HEK293 (cell line): ENCODE results near the gene KIZ.

Experiments
- CTCF ChIA-PET: fragments of 350-600 bp; formaldehyde crosslinking; extraction: SDS; loops from one replicate; lab custom pipeline; 2021; ENCODE audit warnings: antibody characterized with exemption; lab: Yijun Ruan, JAX
- POLR2A ChIA-PET: fragments of 300-600 bp; formaldehyde crosslinking; extraction: SDS; loops from one replicate; lab custom pipeline; 2020; ENCODE audit warnings: antibody characterized with exemption, inconsistent platforms; lab: Yijun Ruan, JAX
- H3K27ac ChIP-seq: fragments of 200-500 bp; sonication (Bioruptor generic); 2 replicates; pipeline ENCODE4 v1.5.1; 2014; ENCODE audit warnings: low read depth, low read length, control low read depth, inconsistent platforms; ENCODE audit errors: extremely low read depth
- H3K36me3 ChIP-seq, 2 experiments: fragments of 200-500 bp in 1 of 2; sonication (Bioruptor generic) in 1 of 2; 1 replicate in 1 of 2; 2 replicates in 1 of 2; pipeline ENCODE4 v1.5.1; 2014 to 2017; ENCODE audit warnings: inconsistent platforms in 2 of 2, low read length in 2 of 2; ENCODE audit not compliant: control insufficient read depth in 2 of 2, insufficient read depth in 1 of 2
- H3K4me1 ChIP-seq: fragments of 200-500 bp; sonication (Bioruptor generic); 2 replicates; pipeline ENCODE4 v1.5.1; 2014; ENCODE audit warnings: mild to moderate bottlenecking, low read length, inconsistent platforms; ENCODE audit not compliant: control insufficient read depth, insufficient read depth
- H3K4me3 ChIP-seq: 2 replicates; pipeline ENCODE4 v1.5.1; 2011; ENCODE audit warnings: low read depth, mild to moderate bottlenecking, control low read depth, low read length, moderate library complexity
- H3K9me3 ChIP-seq: fragments of 200-500 bp; sonication (Bioruptor generic); 2 replicates; pipeline ENCODE4 v1.5.1; 2014; ENCODE audit warnings: low read depth, low read length, inconsistent platforms; ENCODE audit not compliant: control insufficient read depth, insufficient read depth
- AEBP2 ChIP-seq: fragments of 450-650 bp; formaldehyde crosslinking; IDR thresholded peaks from 2 replicates; pipeline ENCODE4 v1.5.1; 2016; ENCODE audit warnings: missing biosample characterization, missing genetic modification characterization, borderline replicate concordance
- OSR2 ChIP-seq: fragments of 450-650 bp; formaldehyde crosslinking; IDR thresholded peaks from 2 replicates; pipeline ENCODE4 v1.5.1; 2016; ENCODE audit warnings: missing biosample characterization, missing genetic modification characterization
- PRDM1 ChIP-seq: fragments of 450-650 bp; formaldehyde crosslinking; IDR thresholded peaks from 2 replicates; pipeline ENCODE4; 2016; ENCODE audit warnings: missing biosample characterization, missing genetic modification characterization
- RBAK ChIP-seq: fragments of 450-650 bp; formaldehyde crosslinking; IDR thresholded peaks from 2 replicates; pipeline ENCODE4 v1.5.1; 2016; ENCODE audit warnings: missing biosample characterization, missing genetic modification characterization
- TCF7L2 ChIP-seq: IDR thresholded peaks from 2 replicates; pipeline ENCODE4 v1.6.1; 2011; ENCODE audit warnings: low read depth, mild to moderate bottlenecking, inconsistent platforms, low read length, moderate library complexity, borderline replicate concordance
- YY1 ChIP-seq: fragments of 450-650 bp; formaldehyde crosslinking; IDR thresholded peaks from 2 replicates; pipeline ENCODE4 v1.5.1; 2018; ENCODE audit warnings: missing biosample characterization, missing genetic modification characterization
- ZBTB8A ChIP-seq: fragments of 450-650 bp; formaldehyde crosslinking; IDR thresholded peaks from 2 replicates; pipeline ENCODE4 v1.5.1; 2016; ENCODE audit warnings: missing biosample characterization, missing genetic modification characterization
- ZNF175 ChIP-seq: fragments of 450-650 bp; formaldehyde crosslinking; IDR thresholded peaks from 2 replicates; pipeline ENCODE4 v1.5.1; 2016; ENCODE audit warnings: missing biosample characterization, missing genetic modification characterization
- ZNF416 ChIP-seq: fragments of 450-650 bp; formaldehyde crosslinking; IDR thresholded peaks from 2 replicates; pipeline ENCODE4 v1.5.1; 2016; ENCODE audit warnings: missing biosample characterization, missing genetic modification characterization
- ZNF514 ChIP-seq: fragments of 450-650 bp; formaldehyde crosslinking; IDR thresholded peaks from 2 replicates; pipeline ENCODE4 v1.5.1; 2016; ENCODE audit warnings: missing biosample characterization, missing genetic modification characterization
- ZNF521 ChIP-seq: fragments of 450-650 bp; formaldehyde crosslinking; IDR thresholded peaks from 2 replicates; pipeline ENCODE4 v1.5.1; 2017; ENCODE audit warnings: missing biosample characterization, mild to moderate bottlenecking, missing genetic modification characterization
- ZNF658 ChIP-seq: fragments of 450-650 bp; formaldehyde crosslinking; IDR thresholded peaks from 2 replicates; pipeline ENCODE4; 2016; ENCODE audit warnings: missing biosample characterization, missing genetic modification characterization
- ZSCAN23 ChIP-seq: fragments of 450-650 bp; formaldehyde crosslinking; IDR thresholded peaks from 2 replicates; pipeline ENCODE4 v1.5.1; 2016; ENCODE audit warnings: missing biosample characterization, missing genetic modification characterization
- ZSCAN30 ChIP-seq: fragments of 450-650 bp; IDR thresholded peaks from 2 replicates; pipeline ENCODE4 v1.5.1; 2018; ENCODE audit warnings: missing biosample characterization, mild to moderate bottlenecking, missing genetic modification characterization, moderate library complexity
- TF ChIP-seq, protein P1 (sequence below): fragments of 450-650 bp; formaldehyde crosslinking; IDR thresholded peaks from 2 replicates; pipeline ENCODE4 v1.5.1; 2017; ENCODE audit warnings: missing biosample characterization, missing genetic modification characterization
- TF ChIP-seq, protein P2 (sequence below): fragments of 450-650 bp; formaldehyde crosslinking; IDR thresholded peaks from 2 replicates; pipeline ENCODE4 v1.5.1; 2017; ENCODE audit warnings: missing biosample characterization, missing genetic modification characterization
- TF ChIP-seq, protein P3 (sequence below): fragments of 450-650 bp; formaldehyde crosslinking; IDR thresholded peaks from 2 replicates; pipeline ENCODE4 v1.5.1; 2017; ENCODE audit warnings: missing biosample characterization, mild to moderate bottlenecking, missing genetic modification characterization, moderate library complexity

KIZ gene

GRCh38 chr20:21202259-21202658 is 76.4 kb downstream of the KIZ start (continued):
- peak; percentile 39; the same call in 1 of the 2 replicates for TF ChIP-seq PRDM1 (tag by site-specific recombination)
- TF ChIP-seq AEBP2 (tag by site-specific recombination): no peak
- TF ChIP-seq OSR2 (tag by site-specific recombination): peak; percentile 64; the same call in 1 of the 2 replicates

DNA sequence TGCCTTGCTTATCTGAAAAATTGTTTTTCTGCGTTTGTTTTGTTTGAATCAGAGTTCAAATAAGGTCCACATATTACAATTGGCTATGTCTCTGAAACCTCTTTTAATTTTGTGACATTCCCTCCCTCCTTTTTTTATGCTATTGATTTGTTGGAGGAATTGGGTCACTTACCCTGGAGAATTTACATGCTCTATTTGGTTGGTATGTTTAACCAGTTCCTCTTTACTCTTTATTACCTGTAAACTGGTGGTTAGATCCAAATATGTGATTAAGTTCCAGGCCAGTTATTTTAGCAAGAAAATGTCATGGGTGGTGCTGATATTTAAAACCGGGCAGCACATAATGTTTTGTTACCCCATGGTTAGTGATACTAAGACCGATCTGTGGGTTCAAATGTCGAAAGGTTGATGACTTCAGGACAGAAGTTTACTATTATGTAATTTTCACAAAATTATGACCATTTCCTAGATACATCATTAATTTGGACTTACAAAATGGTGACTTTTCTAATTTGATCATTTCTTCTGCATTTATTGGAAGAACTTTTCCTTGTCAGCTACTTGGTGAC is 77.3 kb downstream of the KIZ start:
- peaks cover 0 to 4% of the 10 kb centered on the region in 2 experiments; a peak in 2 of 3 replicates for H3K36me3 ChIP-seq
- H3K27ac ChIP-seq: no peak overlapping the region
- H3K4me1 ChIP-seq: peaks cover 5% of the 10 kb centered on the region; the same call in 1 of the 2 replicates
- H3K4me3 ChIP-seq: no peak overlapping the region
- POLR2A ChIA-PET: no interaction called here
- TF ChIP-seq ZSCAN30 (tag by site-specific recombination) (no peak), ZNF521 (tag by site-specific recombination) (no peak), ZNF416 (no peak), TCF7L2 (no peak), AEBP2 (tag by site-specific recombination) (no peak), ZNF175 (no peak), ZSCAN23 (tag by site-specific recombination) (no peak), RBAK (tag by site-specific recombination) (no peak), ZNF514 (tag by site-specific recombination) (no peak), ZNF658 (tag by site-specific recombination) (no peak), ZBTB8A (tag by site-specific recombination) (no peak), YY1 (no peak)
- TF ChIP-seq, protein P1, sequence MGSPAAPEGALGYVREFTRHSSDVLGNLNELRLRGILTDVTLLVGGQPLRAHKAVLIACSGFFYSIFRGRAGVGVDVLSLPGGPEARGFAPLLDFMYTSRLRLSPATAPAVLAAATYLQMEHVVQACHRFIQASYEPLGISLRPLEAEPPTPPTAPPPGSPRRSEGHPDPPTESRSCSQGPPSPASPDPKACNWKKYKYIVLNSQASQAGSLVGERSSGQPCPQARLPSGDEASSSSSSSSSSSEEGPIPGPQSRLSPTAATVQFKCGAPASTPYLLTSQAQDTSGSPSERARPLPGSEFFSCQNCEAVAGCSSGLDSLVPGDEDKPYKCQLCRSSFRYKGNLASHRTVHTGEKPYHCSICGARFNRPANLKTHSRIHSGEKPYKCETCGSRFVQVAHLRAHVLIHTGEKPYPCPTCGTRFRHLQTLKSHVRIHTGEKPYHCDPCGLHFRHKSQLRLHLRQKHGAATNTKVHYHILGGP (tag by site-specific recombination): no peak
- TF ChIP-seq, protein P2, sequence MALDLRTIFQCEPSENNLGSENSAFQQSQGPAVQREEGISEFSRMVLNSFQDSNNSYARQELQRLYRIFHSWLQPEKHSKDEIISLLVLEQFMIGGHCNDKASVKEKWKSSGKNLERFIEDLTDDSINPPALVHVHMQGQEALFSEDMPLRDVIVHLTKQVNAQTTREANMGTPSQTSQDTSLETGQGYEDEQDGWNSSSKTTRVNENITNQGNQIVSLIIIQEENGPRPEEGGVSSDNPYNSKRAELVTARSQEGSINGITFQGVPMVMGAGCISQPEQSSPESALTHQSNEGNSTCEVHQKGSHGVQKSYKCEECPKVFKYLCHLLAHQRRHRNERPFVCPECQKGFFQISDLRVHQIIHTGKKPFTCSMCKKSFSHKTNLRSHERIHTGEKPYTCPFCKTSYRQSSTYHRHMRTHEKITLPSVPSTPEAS (tag by site-specific recombination): no peak
- TF ChIP-seq, protein P3, sequence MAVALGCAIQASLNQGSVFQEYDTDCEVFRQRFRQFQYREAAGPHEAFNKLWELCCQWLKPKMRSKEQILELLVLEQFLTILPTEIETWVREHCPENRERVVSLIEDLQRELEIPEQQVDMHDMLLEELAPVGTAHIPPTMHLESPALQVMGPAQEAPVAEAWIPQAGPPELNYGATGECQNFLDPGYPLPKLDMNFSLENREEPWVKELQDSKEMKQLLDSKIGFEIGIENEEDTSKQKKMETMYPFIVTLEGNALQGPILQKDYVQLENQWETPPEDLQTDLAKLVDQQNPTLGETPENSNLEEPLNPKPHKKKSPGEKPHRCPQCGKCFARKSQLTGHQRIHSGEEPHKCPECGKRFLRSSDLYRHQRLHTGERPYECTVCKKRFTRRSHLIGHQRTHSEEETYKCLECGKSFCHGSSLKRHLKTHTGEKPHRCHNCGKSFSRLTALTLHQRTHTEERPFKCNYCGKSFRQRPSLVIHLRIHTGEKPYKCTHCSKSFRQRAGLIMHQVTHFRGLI (tag by site-specific recombination): no peak
- CTCF ChIA-PET: no interaction called here
- no peaks in the 10 kb centered on the region for H3K9me3 ChIP-seq
